OCI-LY1 (cell line): ENCODE data around the gene MCCD1.

Source experiments
- CTCF ChIP-seq: fragments of 200-600 bp; sonication (generic), shearing (Covaris generic); IDR thresholded peaks from 2 replicates; pipeline ENCODE4 v1.5.1; 2017; ENCODE audit warnings: mild to moderate bottlenecking, antibody characterized with exemption, low read length, moderate library complexity, mixed read lengths
- EZH2 ChIP-seq: fragments of 200-600 bp; sonication (generic), shearing (Covaris generic); IDR thresholded peaks from 2 replicates; pipeline ENCODE4 v1.8.0; 2017; ENCODE audit warnings: borderline replicate concordance, mixed run types, mild to moderate bottlenecking, antibody characterized with exemption, low read length, moderate library complexity, mixed read lengths

- TF ChIP-seq CTCF (no peak), EZH2 (no peak)
Observed at GRCh38 chr6:31568537-31568961, 39.8 kb downstream of the MCCD1 start.
